ENCODE measurements around the gene TLE6. TPM values are rescaled to one million over a fixed set of nuclear protein-coding genes. Genes with fewer than 3 reads are reported as not detected.

The TLE6 gene
- total and polyA plus RNA-seq, 10 of the 15 experiments (the other 5 are each of a cell fraction or from before 2014, with no cell fraction given), result 2.7 to 13.8 (median 6.4) TPM

DNA sequence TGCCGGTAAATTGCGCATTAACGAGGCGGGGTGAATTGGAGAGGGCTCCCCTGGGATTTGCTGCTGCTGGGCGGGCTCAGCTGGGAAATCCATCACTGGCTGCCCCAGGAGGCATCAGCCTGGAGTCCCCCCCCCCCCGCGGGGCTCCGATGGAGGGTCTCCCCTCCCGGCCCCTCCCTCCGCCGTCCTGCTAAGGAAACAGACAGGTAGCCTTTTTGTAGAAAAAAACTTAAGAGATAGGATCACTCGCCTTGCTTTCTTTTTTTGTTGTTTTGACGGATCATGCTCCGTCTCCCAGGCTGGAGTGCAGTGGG is 6.8 kb downstream of the TLE6 start:
- ChIA-PET CTCF (no interaction called here), RAD21 (ENCODE audit: unreplicated experiment) (no interaction called here), SMC1A (ENCODE audit: uncharacterized antibody, unreplicated experiment) (no interaction called here), POLR2A (interaction anchor here (0.7 kb wide), 2 partner anchors 47 to 113 kb away, joined by 3 read pairs; no protein-coding TSS in a partner anchor)
- H3K4me3 ChIP-seq, result no peak overlapping the region
- no peak overlapping the region for H3K9ac ChIP-seq (ENCODE audit: control insufficient read depth, insufficient read depth, low read length)
- BruUV-seq (replicated peaks), result no TSS peak
- in situ Hi-C loops (cut with MboI) (no loop called here), intact Hi-C loops (cut with micrococcal nuclease; ENCODE audit: unreplicated experiment) (no loop called here)
- H3K4me1 ChIP-seq (ENCODE audit: control insufficient read depth, insufficient read depth, low read length), result peaks cover 6% of the 10 kb centered on the region; the same call in 1 of the 2 replicates
- no peaks in the 10 kb centered on the region for H4K20me1 ChIP-seq (ENCODE audit: control insufficient read depth, insufficient read depth)
- H3K4me2 ChIP-seq (ENCODE audit: control insufficient read depth, insufficient read depth), result 0 out of 2 replicates have a peak overlapping the region, but pooled peaks have one; percentile 33
- no peak for FAIRE-seq
- 6% methylated on average over 8 of the region's 14 CpGs for WGBS (ENCODE audit: insufficient coverage, insufficient replicate concordance, low lambda C conversion rate, missing lambda C conversion rate)
- no peak overlapping the region for H3K27ac ChIP-seq (ENCODE audit: control insufficient read depth, insufficient read depth)
- H2AFZ ChIP-seq (ENCODE audit: control insufficient read depth, low read depth, low read length), result peak overlapping the region; percentile 55
- DNase-seq (ENCODE audit: low read depth, low spot score), result no peak
- no peaks in the 10 kb centered on the region; a peak in 2 of 4 replicates for H3K27me3 ChIP-seq (replicated peaks in 1 of 2; ENCODE audit: control insufficient read depth in 2 of 2, insufficient read depth in 2 of 2, low read length in 1 of 2)
- no peaks in the 10 kb centered on the region for H3K79me2 ChIP-seq (ENCODE audit: control insufficient read depth, insufficient read depth, low read length)
- TF ChIP-seq MEF2B (IDR thresholded peaks at IDR 0.05; ENCODE audit: partially characterized antibody, poor library complexity, severe bottlenecking) (peak; percentile 86), ZBED1 (IDR thresholded peaks at IDR 0.05; ENCODE audit: borderline replicate concordance) (no peak), ZSCAN29 (IDR thresholded peaks at IDR 0.05) (no peak), CREB1 (IDR thresholded peaks at IDR 0.05; ENCODE audit: low read depth) (no peak)
- H3K9me3 ChIP-seq (replicated peaks; ENCODE audit: control insufficient read depth, insufficient read depth, low read length), result no peaks in the 10 kb centered on the region
- H3K36me3 ChIP-seq (ENCODE audit: control insufficient read depth in 2 of 2, insufficient read depth in 2 of 2, low read length in 1 of 2), result no peaks in the 10 kb centered on the region
- ATAC-seq, result no peak

DNA sequence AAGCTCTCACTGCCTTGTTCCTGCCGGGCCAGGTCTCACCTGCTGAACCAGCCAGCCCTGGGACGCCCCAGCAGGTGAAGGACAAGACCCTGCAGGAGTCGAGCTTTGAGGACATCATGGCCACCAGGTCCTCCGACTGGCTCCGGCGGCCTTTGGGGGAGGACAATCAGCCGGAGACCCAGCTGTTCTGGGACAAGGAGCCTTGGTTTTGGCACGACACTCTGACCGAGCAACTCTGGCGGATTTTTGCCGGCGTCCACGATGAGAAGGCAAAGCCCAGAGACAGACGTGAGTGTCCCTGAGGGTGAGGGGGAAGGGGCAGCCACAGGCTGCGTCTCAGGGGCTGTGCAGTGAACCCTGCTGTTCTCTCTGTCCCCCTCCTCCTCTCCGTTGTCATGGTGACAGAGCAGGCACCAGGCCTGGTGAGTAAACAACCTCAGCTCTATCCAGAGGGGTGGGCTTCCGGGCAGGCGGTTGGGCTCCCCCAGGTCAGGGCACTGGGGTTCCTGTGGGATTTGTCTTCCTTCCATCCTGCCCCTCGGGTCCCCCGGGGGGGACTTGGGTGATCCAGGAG is 9.7 kb downstream of the TLE6 start:
- no peaks in the 10 kb centered on the region; a peak in 2 of 4 replicates for H3K27me3 ChIP-seq (replicated peaks in 1 of 2; ENCODE audit: control insufficient read depth in 2 of 2, insufficient read depth in 2 of 2, low read length in 1 of 2)
- H3K4me3 ChIP-seq, result no peak overlapping the region
- ChIA-PET SMC1A (ENCODE audit: uncharacterized antibody, unreplicated experiment) (no interaction called here), RAD21 (ENCODE audit: unreplicated experiment) (no interaction called here), POLR2A (no interaction called here), CTCF (no interaction called here)
- peaks cover 6% of the 10 kb centered on the region; the same call in 1 of the 2 replicates for H3K4me1 ChIP-seq (ENCODE audit: control insufficient read depth, insufficient read depth, low read length)
- H3K27ac ChIP-seq (ENCODE audit: control insufficient read depth, insufficient read depth), result no peak overlapping the region
- FAIRE-seq (no peak), ATAC-seq (no peak), DNase-seq (ENCODE audit: low read depth, low spot score) (no peak)
- 36% methylated on average over 20 of the region's 20 CpGs for WGBS (ENCODE audit: insufficient coverage, insufficient replicate concordance, low lambda C conversion rate, missing lambda C conversion rate)
- no peaks in the 10 kb centered on the region for H4K20me1 ChIP-seq (ENCODE audit: control insufficient read depth, insufficient read depth)
- in situ Hi-C loops (cut with MboI), result no loop called here
- no peak overlapping the region for H3K9ac ChIP-seq (ENCODE audit: control insufficient read depth, insufficient read depth, low read length)
- no peak overlapping the region for H3K4me2 ChIP-seq (ENCODE audit: control insufficient read depth, insufficient read depth)
- no peak overlapping the region for H2AFZ ChIP-seq (ENCODE audit: control insufficient read depth, low read depth, low read length)
- intact Hi-C loops (cut with micrococcal nuclease; ENCODE audit: unreplicated experiment), result no loop called here
- no TSS peak for BruUV-seq (replicated peaks)
- no peaks in the 10 kb centered on the region for H3K9me3 ChIP-seq (replicated peaks; ENCODE audit: control insufficient read depth, insufficient read depth, low read length)
- H3K36me3 ChIP-seq (ENCODE audit: control insufficient read depth in 2 of 2, insufficient read depth in 2 of 2, low read length in 1 of 2), result no peaks in the 10 kb centered on the region
- H3K79me2 ChIP-seq (ENCODE audit: control insufficient read depth, insufficient read depth, low read length), result no peaks in the 10 kb centered on the region
- TF ChIP-seq FOXM1 (IDR thresholded peaks at IDR 0.05; ENCODE audit: low read depth, low read length), result no peak
- no peak for TF ChIP-seq GATAD2B (conservative IDR thresholded peaks at IDR 0.05; ENCODE audit: low read depth)
- no peak for TF ChIP-seq BRCA1 (IDR thresholded peaks at IDR 0.05; ENCODE audit: low read depth, low read length)
- TF ChIP-seq, protein P1, sequence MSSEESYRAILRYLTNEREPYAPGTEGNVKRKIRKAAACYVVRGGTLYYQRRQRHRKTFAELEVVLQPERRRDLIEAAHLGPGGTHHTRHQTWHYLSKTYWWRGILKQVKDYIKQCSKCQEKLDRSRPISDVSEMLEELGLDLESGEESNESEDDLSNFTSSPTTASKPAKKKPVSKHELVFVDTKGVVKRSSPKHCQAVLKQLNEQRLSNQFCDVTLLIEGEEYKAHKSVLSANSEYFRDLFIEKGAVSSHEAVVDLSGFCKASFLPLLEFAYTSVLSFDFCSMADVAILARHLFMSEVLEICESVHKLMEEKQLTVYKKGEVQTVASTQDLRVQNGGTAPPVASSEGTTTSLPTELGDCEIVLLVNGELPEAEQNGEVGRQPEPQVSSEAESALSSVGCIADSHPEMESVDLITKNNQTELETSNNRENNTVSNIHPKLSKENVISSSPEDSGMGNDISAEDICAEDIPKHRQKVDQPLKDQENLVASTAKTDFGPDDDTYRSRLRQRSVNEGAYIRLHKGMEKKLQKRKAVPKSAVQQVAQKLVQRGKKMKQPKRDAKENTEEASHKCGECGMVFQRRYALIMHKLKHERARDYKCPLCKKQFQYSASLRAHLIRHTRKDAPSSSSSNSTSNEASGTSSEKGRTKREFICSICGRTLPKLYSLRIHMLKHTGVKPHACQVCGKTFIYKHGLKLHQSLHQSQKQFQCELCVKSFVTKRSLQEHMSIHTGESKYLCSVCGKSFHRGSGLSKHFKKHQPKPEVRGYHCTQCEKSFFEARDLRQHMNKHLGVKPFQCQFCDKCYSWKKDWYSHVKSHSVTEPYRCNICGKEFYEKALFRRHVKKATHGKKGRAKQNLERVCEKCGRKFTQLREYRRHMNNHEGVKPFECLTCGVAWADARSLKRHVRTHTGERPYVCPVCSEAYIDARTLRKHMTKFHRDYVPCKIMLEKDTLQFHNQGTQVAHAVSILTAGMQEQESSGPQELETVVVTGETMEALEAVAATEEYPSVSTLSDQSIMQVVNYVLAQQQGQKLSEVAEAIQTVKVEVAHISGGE (CRISPR knock-in tag; IDR thresholded peaks at IDR 0.05), result no peak
- TF ChIP-seq TAF1 (IDR thresholded peaks at IDR 0.05; ENCODE audit: borderline replicate concordance, low read depth, low read length), result no peak
- TF ChIP-seq, protein P2, sequence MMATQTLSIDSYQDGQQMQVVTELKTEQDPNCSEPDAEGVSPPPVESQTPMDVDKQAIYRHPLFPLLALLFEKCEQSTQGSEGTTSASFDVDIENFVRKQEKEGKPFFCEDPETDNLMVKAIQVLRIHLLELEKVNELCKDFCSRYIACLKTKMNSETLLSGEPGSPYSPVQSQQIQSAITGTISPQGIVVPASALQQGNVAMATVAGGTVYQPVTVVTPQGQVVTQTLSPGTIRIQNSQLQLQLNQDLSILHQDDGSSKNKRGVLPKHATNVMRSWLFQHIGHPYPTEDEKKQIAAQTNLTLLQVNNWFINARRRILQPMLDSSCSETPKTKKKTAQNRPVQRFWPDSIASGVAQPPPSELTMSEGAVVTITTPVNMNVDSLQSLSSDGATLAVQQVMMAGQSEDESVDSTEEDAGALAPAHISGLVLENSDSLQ (IDR thresholded peaks at IDR 0.05), result no peak
- no peak for TF ChIP-seq BACH1 (IDR thresholded peaks at IDR 0.05; ENCODE audit: borderline replicate concordance)
- no peak for TF ChIP-seq ZNF207 (IDR thresholded peaks at IDR 0.05; ENCODE audit: borderline replicate concordance)
- no peak for TF ChIP-seq DPF2 (IDR thresholded peaks at IDR 0.05)

All from GM12878 (cell line).